Measurements from ENCODE around the gene FMOD. TPM values are rescaled to one million over a fixed set of nuclear protein-coding genes. Genes with fewer than 3 reads are reported as not detected.
A peak's percentile ranks its signal among the peaks of the same experiment; 100 is the strongest.
"Not testable (repeated sequence)": the region's sequence is repeated elsewhere in the genome, so short reads cannot be mapped to it uniquely, and the experiment has no call there.

FMOD gene
- total RNA-seq, 1 donor, result 6.6 TPM

- DNase-seq (ENCODE audit: low read depth), result peak; percentile 96
- no peak overlapping the region for H3K4me3 ChIP-seq (ENCODE audit: low read depth, low read length)
- no peak for TF ChIP-seq CTCF (IDR thresholded peaks at IDR 0.05; ENCODE audit: insufficient read depth, low read length)
Observed at GRCh38 chr1:203316626-203317093, 34.3 kb downstream of the FMOD start.

GRCh38 chr1:203314025-203314759 is 36.7 kb downstream of the FMOD start:
- H3K4me3 ChIP-seq (ENCODE audit: low read depth, low read length); DNase-seq (ENCODE audit: low read depth): not testable (repeated sequence)

GRCh38 chr1:203311368-203312301 is 39.3 kb downstream of the FMOD start:
- TF ChIP-seq CTCF (IDR thresholded peaks at IDR 0.05; ENCODE audit: insufficient read depth, low read length), result no peak
- no peak for DNase-seq (ENCODE audit: low read depth)
- H3K4me3 ChIP-seq (ENCODE audit: low read depth, low read length), result no peak overlapping the region

GRCh38 chr1:203308923-203309331 is 42.0 kb downstream of the FMOD start:
- TF ChIP-seq CTCF (IDR thresholded peaks at IDR 0.05; ENCODE audit: insufficient read depth, low read length), result no peak
- DNase-seq (ENCODE audit: low read depth), result no peak
- peak overlapping the region; percentile 92 for H3K4me3 ChIP-seq (ENCODE audit: low read depth, low read length)

- H3K4me3 ChIP-seq (ENCODE audit: low read depth, low read length), result peak overlapping the region; percentile 92
Observed at GRCh38 chr1:203308328-203308922, 42.5 kb downstream of the FMOD start.

GRCh38 chr1:203307641-203308126 is 43.2 kb downstream of the FMOD start:
- no peak for DNase-seq (ENCODE audit: low read depth)
- no peak for TF ChIP-seq CTCF (IDR thresholded peaks at IDR 0.05; ENCODE audit: insufficient read depth, low read length)
- peak overlapping the region; percentile 92 for H3K4me3 ChIP-seq (ENCODE audit: low read depth, low read length)

More at GRCh38 chr1:203308328-203308922, 42.5 kb downstream of the FMOD start:
- DNase-seq (ENCODE audit: low read depth), result no peak
- no peak for TF ChIP-seq CTCF (IDR thresholded peaks at IDR 0.05; ENCODE audit: insufficient read depth, low read length)
